ENCODE results near the gene PRKRIP1. TPM values are rescaled to one million over a fixed set of nuclear protein-coding genes. Genes with fewer than 3 reads are reported as not detected.
"Not testable (repeated sequence)": the region's sequence is repeated elsewhere in the genome, so short reads cannot be mapped to it uniquely, and the experiment has no call there.

Gene PRKRIP1
- polyA plus RNA-seq (2011; rRNA removed) = 11.9 and 14.3 TPM in 2 replicates
- 2.8 and 3.6 TPM in 2 replicates for polyA minus RNA-seq (2011; rRNA and poly(A)+ RNA removed)

- ChIA-PET POLR2A (no interaction called here), CTCF (interaction anchor here (0.6 to 3.7 kb wide), 4 partner anchors 9 to 122 kb away, joined by 3 to 15 read pairs (median 6); no protein-coding TSS in a partner anchor)
- DNase-seq (ENCODE audit: low read depth) = peak; percentile 65
- Histone ChIP-seq H3K4me3 (ENCODE audit: low read depth, low read length) (peak within 1 kb of the TSS; percentile 85), H3K27me3 (ENCODE audit: control insufficient read depth, insufficient read depth, low read length) (no peaks in the 10 kb centered on the region), H3K36me3 (ENCODE audit: control insufficient read depth, insufficient read depth, low read length) (peaks cover 5% of the 10 kb centered on the region)
- no peak for TF ChIP-seq CTCF (IDR thresholded peaks at IDR 0.05; ENCODE audit: insufficient read depth, low read depth, low read length)
Measured at GRCh38 chr7:102395873-102396709, at the start of gene PRKRIP1. Gene PRKRIP1 (plus strand): TSS chr7:102396363. CDS start chr7:102396412, 49 bp downstream.

GRCh38 chr7:102346983-102347382, 49.2 kb upstream of the PRKRIP1 start:
- CTCF ChIA-PET; H3K36me3 ChIP-seq (ENCODE audit: control insufficient read depth, insufficient read depth, low read length); POLR2A ChIA-PET; H3K27me3 ChIP-seq (ENCODE audit: control insufficient read depth, insufficient read depth, low read length); DNase-seq (ENCODE audit: low read depth); H3K4me3 ChIP-seq (ENCODE audit: low read depth, low read length): not testable (repeated sequence)

- DNase-seq (ENCODE audit: low read depth); H3K27me3 ChIP-seq (ENCODE audit: control insufficient read depth, insufficient read depth, low read length); H3K36me3 ChIP-seq (ENCODE audit: control insufficient read depth, insufficient read depth, low read length); CTCF ChIA-PET; POLR2A ChIA-PET; H3K4me3 ChIP-seq (ENCODE audit: low read depth, low read length): not testable (repeated sequence)
Measured at GRCh38 chr7:102356344-102356743, 39.8 kb upstream of the PRKRIP1 start, which contains the start of gene SPDYE6. Gene SPDYE6 (minus strand): TSS chr7:102356444. CDS start chr7:102356023, 421 bp downstream.

GRCh38 chr7:102363549-102364393, 32.4 kb upstream of the PRKRIP1 start:
- POLR2A ChIA-PET; H3K27me3 ChIP-seq (ENCODE audit: control insufficient read depth, insufficient read depth, low read length); H3K36me3 ChIP-seq (ENCODE audit: control insufficient read depth, insufficient read depth, low read length); CTCF ChIA-PET: not testable (repeated sequence)
- TF ChIP-seq CTCF (IDR thresholded peaks at IDR 0.05; ENCODE audit: insufficient read depth, low read depth, low read length) = peak; percentile 39
- peak overlapping the region; percentile 66 for H3K4me3 ChIP-seq (ENCODE audit: low read depth, low read length)
- DNase-seq (ENCODE audit: low read depth) = peak; percentile 95

GRCh38 chr7:102364394-102364886, 31.7 kb upstream of the PRKRIP1 start:
- H3K27me3 ChIP-seq (ENCODE audit: control insufficient read depth, insufficient read depth, low read length); H3K36me3 ChIP-seq (ENCODE audit: control insufficient read depth, insufficient read depth, low read length); POLR2A ChIA-PET; CTCF ChIA-PET; DNase-seq (ENCODE audit: low read depth): not testable (repeated sequence)
- peak overlapping the region; percentile 66 for H3K4me3 ChIP-seq (ENCODE audit: low read depth, low read length)

GRCh38 chr7:102365390-102365789, 30.8 kb upstream of the PRKRIP1 start:
- POLR2A ChIA-PET; H3K4me3 ChIP-seq (ENCODE audit: low read depth, low read length); H3K27me3 ChIP-seq (ENCODE audit: control insufficient read depth, insufficient read depth, low read length); DNase-seq (ENCODE audit: low read depth); CTCF ChIA-PET; H3K36me3 ChIP-seq (ENCODE audit: control insufficient read depth, insufficient read depth, low read length): not testable (repeated sequence)

- H3K36me3 ChIP-seq (ENCODE audit: control insufficient read depth, insufficient read depth, low read length); H3K27me3 ChIP-seq (ENCODE audit: control insufficient read depth, insufficient read depth, low read length); DNase-seq (ENCODE audit: low read depth); CTCF ChIA-PET; POLR2A ChIA-PET; H3K4me3 ChIP-seq (ENCODE audit: low read depth, low read length): not testable (repeated sequence)
Measured at GRCh38 chr7:102370038-102370437, 26.1 kb upstream of the PRKRIP1 start.

- CTCF ChIA-PET; H3K27me3 ChIP-seq (ENCODE audit: control insufficient read depth, insufficient read depth, low read length); DNase-seq (ENCODE audit: low read depth); H3K36me3 ChIP-seq (ENCODE audit: control insufficient read depth, insufficient read depth, low read length); H3K4me3 ChIP-seq (ENCODE audit: low read depth, low read length); POLR2A ChIA-PET: not testable (repeated sequence)
Measured at GRCh38 chr7:102372796-102373195, 23.4 kb upstream of the PRKRIP1 start.

Data from BJ (cell line).